ENCODE results near the gene IL32. TPM values are rescaled to one million over a fixed set of nuclear protein-coding genes. Genes with fewer than 3 reads are reported as not detected.

IL32 gene
- polyA plus RNA-seq, 2 of the 4 experiments (the other 2 are of a cell fraction), result 8.9 to 20.2 TPM

- TF ChIP-seq USF2 (IDR thresholded peaks at IDR 0.05) (peak; percentile 44; the same call in 1 of the 2 replicates), HOXA7 (CRISPR knock-in tag; IDR thresholded peaks at IDR 0.05) (peak; percentile 92; the same call in 1 of the 2 replicates), TFCP2L1 (CRISPR knock-in tag; IDR thresholded peaks at IDR 0.05) (peak; percentile 97), MYC (IDR thresholded peaks at IDR 0.05; ENCODE audit: borderline replicate concordance, low read length) (peak; percentile 84; the same call in 1 of the 2 replicates), FOSB (CRISPR knock-in tag; IDR thresholded peaks at IDR 0.05) (peak; percentile 96), CBX8 (IDR thresholded peaks at IDR 0.05) (no peak), CHD2 (IDR thresholded peaks at IDR 0.05; ENCODE audit: low read length, partially characterized antibody) (no peak), RARB (CRISPR knock-in tag; IDR thresholded peaks at IDR 0.05) (peak; percentile 63), RAD21 (conservative IDR thresholded peaks at IDR 0.05 in 1 of 2, IDR thresholded peaks at IDR 0.05 in 1 of 2) (no peak), JUN (IDR thresholded peaks at IDR 0.05) (peak; percentile 88 to 90; a peak in 4 of 5 replicates), ZC3H11A (IDR thresholded peaks at IDR 0.05) (no peak), GATA3 (IDR thresholded peaks at IDR 0.05; ENCODE audit: borderline replicate concordance) (peak; percentile 87), HEYL (CRISPR knock-in tag; IDR thresholded peaks at IDR 0.05) (no peak), ATOH8 (CRISPR knock-in tag; IDR thresholded peaks at IDR 0.05; ENCODE audit: low read depth) (peak; percentile 70; the same call in 1 of the 2 replicates), ZNF302 (CRISPR knock-in tag; IDR thresholded peaks at IDR 0.05) (no peak), EHMT2 (IDR thresholded peaks at IDR 0.05; ENCODE audit: low read depth) (no peak), JUNB (IDR thresholded peaks at IDR 0.05) (peak; percentile 95), ZFP36 (IDR thresholded peaks at IDR 0.05; ENCODE audit: borderline replicate concordance, partially characterized antibody) (no peak), FOSL2 (IDR thresholded peaks at IDR 0.05) (peak; percentile 98), FOSL2 (CRISPR knock-in tag; IDR thresholded peaks at IDR 0.05) (peak; percentile 99), ELK1 (IDR thresholded peaks at IDR 0.05; ENCODE audit: low read depth, low read length) (no peak)
Observed at GRCh38 chr16:3020604-3021448, 44.6 kb upstream of the IL32 start (continued).

- H3K4me2 ChIP-seq, result peak overlapping the region; percentile 89
- H3K27ac ChIP-seq, result peak overlapping the region; percentile 98 to 100
- CTCF ChIA-PET, result interaction anchor here (0.7 to 6.6 kb wide), 10 partner anchors 10 to 1644 kb away, joined by 3 to 112 read pairs (median 4); no protein-coding TSS in a partner anchor
- peak; percentile 72 to 93 for DNase-seq (ENCODE audit: low read depth in 1 of 2, low spot score in 1 of 2)
- peaks cover 24% of the 10 kb centered on the region for H3K4me1 ChIP-seq
- H3K4me3 ChIP-seq, result peak overlapping the region; percentile 93
- H3K9me3 ChIP-seq, result no peaks in the 10 kb centered on the region
- POLR2A ChIA-PET, result interaction anchor here (0.6 to 6.2 kb wide), 12 partner anchors 10 to 153 kb away, joined by 3 to 107 read pairs (median 6); partner anchors contain the start of gene PAQR4
- peak; percentile 23 to 56 for ATAC-seq
- 0% methylated on average over 15 of the region's 25 CpGs for WGBS (ENCODE audit: missing lambda C conversion rate)
- FAIRE-seq, result no peak
- TF ChIP-seq ELK1 (IDR thresholded peaks at IDR 0.05; ENCODE audit: low read depth, low read length) (no peak), CEBPB (IDR thresholded peaks at IDR 0.05) (0 out of 4 replicates have a peak, but pooled peaks of 1 of the 2 experiments have one; percentile 26), HOXA7 (CRISPR knock-in tag; IDR thresholded peaks at IDR 0.05) (0 out of 2 replicates have a peak, but pooled peaks have one; percentile 15), POLR2AphosphoS2 (conservative IDR thresholded peaks at IDR 0.05; ENCODE audit: low read length) (no peak; the same call in 1 of the 2 replicates), FOSL2 (IDR thresholded peaks at IDR 0.05) (peak; percentile 66; the same call in 1 of the 2 replicates), FOSL2 (CRISPR knock-in tag; IDR thresholded peaks at IDR 0.05) (peak; percentile 85), HOXB5 (CRISPR knock-in tag; IDR thresholded peaks at IDR 0.05) (peak; percentile 38; the same call in 1 of the 2 replicates), CHD4 (IDR thresholded peaks at IDR 0.05; ENCODE audit: borderline replicate concordance) (no peak), ZFP36 (IDR thresholded peaks at IDR 0.05; ENCODE audit: borderline replicate concordance, partially characterized antibody) (no peak), MAFK (IDR thresholded peaks at IDR 0.05; ENCODE audit: partially characterized antibody) (peak; percentile 45), NFE2L2 (conservative IDR thresholded peaks at IDR 0.05; ENCODE audit: low read length) (no peak), E2F6 (IDR thresholded peaks at IDR 0.05; ENCODE audit: borderline replicate concordance, low read depth) (no peak), MAX (IDR thresholded peaks at IDR 0.05) (peak; percentile 9; the same call in 1 of the 2 replicates), RNF2 (IDR thresholded peaks at IDR 0.05; ENCODE audit: borderline replicate concordance, low read depth) (no peak), CBX2 (IDR thresholded peaks at IDR 0.05; ENCODE audit: borderline replicate concordance, low read depth) (no peak)
Observed at GRCh38 chr16:3021449-3022207, 43.8 kb upstream of the IL32 start.

Measured in A549 (cell line).